Choroid plexus epithelial cell (primary cell): ENCODE data around the gene TPSD1.
"Not testable (repeated sequence)": the region's sequence is repeated elsewhere in the genome, so short reads cannot be mapped to it uniquely, and the experiment has no call there.

Experiments used
- DNase-seq: peaks from one replicate; pipeline ENCODE4 v3.0.0-alpha.2; 2010; ENCODE audit warnings: low read depth
- H3K4me3 ChIP-seq: 2 replicates; pipeline ENCODE4 v1.5.1; 2011; ENCODE audit warnings: low read depth, mild to moderate bottlenecking, control low read depth, low read length, moderate library complexity
- CTCF ChIP-seq: conservative IDR thresholded peaks from 2 replicates; pipeline ENCODE4 v1.5.1; 2011; ENCODE audit warnings: low read depth, mild to moderate bottlenecking, control low read depth, inconsistent platforms, low read length, moderate library complexity

Gene TPSD1

GRCh38 chr16:1255276-1256122, at the start of gene TPSD1:
Gene TPSD1 (plus strand): TSS chr16:1256069. CDS start chr16:1256281, 212 bp downstream.
- H3K4me3 ChIP-seq, DNase-seq: not testable (repeated sequence)

DNA sequence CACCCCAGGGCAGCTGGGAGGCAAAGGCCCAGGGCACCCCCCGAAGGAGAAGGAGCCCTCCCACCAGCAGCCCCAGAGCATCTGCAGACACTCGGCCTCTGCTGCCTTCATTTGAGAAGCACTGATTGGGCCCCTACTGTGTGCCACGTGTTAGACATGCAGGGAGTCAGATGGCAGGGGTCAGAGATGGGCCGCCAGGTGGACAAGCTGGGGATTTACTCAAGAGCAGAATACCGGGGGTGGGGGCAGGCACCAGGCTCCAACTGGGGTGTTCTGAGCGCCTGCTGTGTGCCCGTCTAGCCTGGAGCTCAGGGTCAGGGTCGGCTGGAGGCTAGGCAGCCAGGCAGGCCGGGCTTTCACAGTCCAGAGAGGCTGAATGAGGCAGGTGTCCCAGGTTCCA, 49.5 kb upstream of the TPSD1 start:
- H3K4me3 ChIP-seq = no peak overlapping the region

DNA sequence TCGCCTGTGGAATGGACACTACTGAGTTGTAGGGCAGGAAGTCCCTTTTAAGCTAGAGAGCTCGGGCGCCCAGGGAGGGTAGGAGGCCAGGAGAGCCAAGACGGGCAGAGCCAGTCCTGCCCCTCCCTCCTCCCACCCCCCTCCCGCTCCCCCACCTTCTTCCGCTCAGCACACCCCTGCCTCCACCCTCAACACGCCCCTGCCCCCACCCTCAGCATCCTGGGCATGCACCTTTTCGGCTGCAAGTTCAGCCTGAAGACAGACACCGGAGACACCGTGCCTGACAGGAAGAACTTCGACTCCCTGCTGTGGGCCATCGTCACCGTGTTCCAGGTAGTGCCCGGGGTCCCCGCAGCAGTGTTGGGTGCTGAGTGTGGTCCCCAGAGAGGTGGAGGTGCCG, 49.1 kb upstream of the TPSD1 start:
- no peak for DNase-seq
- TF ChIP-seq CTCF = no peak
- H3K4me3 ChIP-seq = no peak overlapping the region

More for the DNA sequence above, 49.5 kb upstream of the TPSD1 start:
- DNase-seq = no peak
- TF ChIP-seq CTCF = no peak

DNA sequence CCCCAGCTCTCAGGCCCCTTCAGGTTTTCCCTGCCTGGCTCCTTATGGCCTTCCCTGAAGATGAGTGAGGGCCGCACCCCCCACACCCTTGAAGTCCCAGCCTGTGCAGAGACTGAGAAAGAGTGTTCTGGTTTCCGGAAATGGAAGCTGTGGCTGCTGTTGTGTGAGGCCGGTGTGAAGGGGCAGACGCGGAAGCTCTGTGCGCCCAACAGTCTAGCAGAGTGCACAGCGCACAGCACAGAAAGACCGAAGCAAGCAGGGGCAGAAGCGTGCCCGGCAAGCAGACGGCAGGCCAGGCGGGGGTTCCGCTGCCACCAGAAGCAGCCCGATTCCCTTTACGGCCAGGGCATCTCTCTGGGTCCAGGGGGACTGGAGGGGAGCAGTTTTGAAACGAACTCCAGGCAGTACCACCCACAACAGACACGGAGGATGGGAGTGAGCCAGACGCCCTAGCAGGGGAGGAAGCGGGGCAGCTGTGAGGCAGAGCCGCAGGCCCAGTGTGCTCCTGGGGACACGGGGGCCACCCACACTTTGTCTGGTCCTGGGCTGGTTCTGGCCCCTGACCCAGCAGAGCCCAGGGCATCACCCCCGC, 47.5 kb upstream of the TPSD1 start:
- no peak for DNase-seq
- H3K4me3 ChIP-seq = no peak overlapping the region
- TF ChIP-seq CTCF = no peak

DNA sequence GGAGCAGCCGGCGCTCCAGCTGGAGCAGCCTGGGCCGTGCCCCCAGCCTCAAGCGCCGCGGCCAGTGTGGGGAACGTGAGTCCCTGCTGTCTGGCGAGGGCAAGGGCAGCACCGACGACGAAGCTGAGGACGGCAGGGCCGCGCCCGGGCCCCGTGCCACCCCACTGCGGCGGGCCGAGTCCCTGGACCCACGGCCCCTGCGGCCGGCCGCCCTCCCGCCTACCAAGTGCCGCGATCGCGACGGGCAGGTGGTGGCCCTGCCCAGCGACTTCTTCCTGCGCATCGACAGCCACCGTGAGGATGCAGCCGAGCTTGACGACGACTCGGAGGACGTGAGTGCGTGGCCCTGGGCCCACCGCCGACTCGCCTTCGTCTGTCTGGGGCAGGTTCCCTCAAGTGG, 46.8 kb upstream of the TPSD1 start:
- H3K4me3 ChIP-seq = no peak overlapping the region
- DNase-seq = no peak
- TF ChIP-seq CTCF = no peak

DNA sequence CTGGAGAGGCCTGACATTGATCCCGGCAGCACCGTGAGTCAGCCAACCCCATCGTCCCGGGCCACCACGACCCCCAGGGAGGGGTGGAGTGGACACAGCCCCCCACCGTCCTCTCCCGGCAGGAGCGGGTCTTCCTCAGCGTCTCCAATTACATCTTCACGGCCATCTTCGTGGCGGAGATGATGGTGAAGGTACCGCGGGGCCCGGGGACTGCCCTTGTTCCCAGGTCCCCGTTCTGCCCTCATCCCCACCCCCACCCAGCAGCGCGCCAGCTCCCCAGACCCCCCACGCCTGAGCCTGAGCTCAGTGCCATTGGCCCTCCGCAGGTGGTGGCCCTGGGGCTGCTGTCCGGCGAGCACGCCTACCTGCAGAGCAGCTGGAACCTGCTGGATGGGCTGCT, 45.4 kb upstream of the TPSD1 start:
- TF ChIP-seq CTCF = no peak
- DNase-seq = no peak
- no peak overlapping the region for H3K4me3 ChIP-seq

GRCh38 chr16:1211451-1212268, 44.2 kb upstream of the TPSD1 start:
- no peak overlapping the region for H3K4me3 ChIP-seq
- DNase-seq = no peak
- no peak for TF ChIP-seq CTCF
